ENCODE measurements around the gene TBC1D5.
"Not testable (repeated sequence)": the region's sequence is repeated elsewhere in the genome, so short reads cannot be mapped to it uniquely, and the experiment has no call there.

Gene TBC1D5

GRCh38 chr3:17741621-17742101 lies 770 bp downstream of the TBC1D5 start:
- DNase-seq: no peak
- no peak for TF ChIP-seq POLR2A (IDR thresholded peaks at IDR 0.05; ENCODE audit: low read length)
- no peak for TF ChIP-seq GATA1 (IDR thresholded peaks at IDR 0.05; ENCODE audit: low read depth, low read length)

GRCh38 chr3:17740721-17741141 lies 1.7 kb downstream of the TBC1D5 start:
- TF ChIP-seq POLR2A (IDR thresholded peaks at IDR 0.05; ENCODE audit: low read length) (peak; percentile 54), GATA1 (IDR thresholded peaks at IDR 0.05; ENCODE audit: low read depth, low read length) (no peak)
- peak; percentile 59 to 71 for DNase-seq

GRCh38 chr3:17738921-17739320 lies 3.5 kb downstream of the TBC1D5 start:
- DNase-seq: peak in 1 of 2 experiments; percentile 28
- TF ChIP-seq POLR2A (IDR thresholded peaks at IDR 0.05; ENCODE audit: low read length): no peak
- no peak for TF ChIP-seq GATA1 (IDR thresholded peaks at IDR 0.05; ENCODE audit: low read depth, low read length)

- no peak for DNase-seq
- TF ChIP-seq GATA1 (IDR thresholded peaks at IDR 0.05; ENCODE audit: low read depth, low read length) (no peak), POLR2A (IDR thresholded peaks at IDR 0.05; ENCODE audit: low read length) (no peak)
Measured at GRCh38 chr3:17738219-17738618, 4.2 kb downstream of the TBC1D5 start.

GRCh38 chr3:17737591-17737990 lies 4.8 kb downstream of the TBC1D5 start:
- TF ChIP-seq GATA1 (IDR thresholded peaks at IDR 0.05; ENCODE audit: low read depth, low read length): no peak
- no peak for TF ChIP-seq POLR2A (IDR thresholded peaks at IDR 0.05; ENCODE audit: low read length)
- peak in 1 of 2 experiments; percentile 24 for DNase-seq

- not testable (repeated sequence) for DNase-seq
Measured at GRCh38 chr3:17735362-17735761, 7.1 kb downstream of the TBC1D5 start.

GRCh38 chr3:17733768-17734167 lies 8.7 kb downstream of the TBC1D5 start:
- no peak for DNase-seq
- TF ChIP-seq POLR2A (IDR thresholded peaks at IDR 0.05; ENCODE audit: low read length): no peak
- no peak for TF ChIP-seq GATA1 (IDR thresholded peaks at IDR 0.05; ENCODE audit: low read depth, low read length)

- TF ChIP-seq GATA1 (IDR thresholded peaks at IDR 0.05; ENCODE audit: low read depth, low read length) (no peak), POLR2A (IDR thresholded peaks at IDR 0.05; ENCODE audit: low read length) (no peak)
- DNase-seq: no peak
Measured at GRCh38 chr3:17733215-17733614, 9.2 kb downstream of the TBC1D5 start.

GRCh38 chr3:17730318-17730967 lies 12.0 kb downstream of the TBC1D5 start:
- peak; percentile 92 to 97 for DNase-seq
- TF ChIP-seq POLR2A (IDR thresholded peaks at IDR 0.05; ENCODE audit: low read length): peak; percentile 24
- TF ChIP-seq GATA1 (IDR thresholded peaks at IDR 0.05; ENCODE audit: low read depth, low read length): no peak

- TF ChIP-seq GATA1 (IDR thresholded peaks at IDR 0.05; ENCODE audit: low read depth, low read length): no peak
- no peak for TF ChIP-seq POLR2A (IDR thresholded peaks at IDR 0.05; ENCODE audit: low read length)
- DNase-seq: no peak
Measured at GRCh38 chr3:17726313-17726712, 16.1 kb downstream of the TBC1D5 start.

- DNase-seq: not testable (repeated sequence)
Measured at GRCh38 chr3:17725844-17726243, 16.6 kb downstream of the TBC1D5 start.

- DNase-seq: no peak
- no peak for TF ChIP-seq GATA1 (IDR thresholded peaks at IDR 0.05; ENCODE audit: low read depth, low read length)
Measured at GRCh38 chr3:17724948-17725347, 17.5 kb downstream of the TBC1D5 start.

GRCh38 chr3:17724122-17724521 lies 18.3 kb downstream of the TBC1D5 start:
- no peak for DNase-seq
- TF ChIP-seq GATA1 (IDR thresholded peaks at IDR 0.05; ENCODE audit: low read depth, low read length): no peak
- no peak for TF ChIP-seq POLR2A (IDR thresholded peaks at IDR 0.05; ENCODE audit: low read length)

GRCh38 chr3:17717411-17717810 lies 25.0 kb downstream of the TBC1D5 start:
- TF ChIP-seq GATA1 (IDR thresholded peaks at IDR 0.05; ENCODE audit: low read depth, low read length) (no peak), POLR2A (IDR thresholded peaks at IDR 0.05; ENCODE audit: low read length) (no peak)
- DNase-seq: no peak

- DNase-seq: peak; percentile 35 to 45
- TF ChIP-seq GATA1 (IDR thresholded peaks at IDR 0.05; ENCODE audit: low read depth, low read length) (no peak), POLR2A (IDR thresholded peaks at IDR 0.05; ENCODE audit: low read length) (no peak)
Measured at GRCh38 chr3:17714473-17714872, 28.0 kb downstream of the TBC1D5 start.
